HG03558 (cell line): ENCODE results near the gene ATXN7.

Experiments
- ATAC-seq: cut with Tn5 transposase; IDR thresholded peaks from one replicate; pipeline ENCODE4 v1.9.1; 2021; ENCODE audit warnings: moderate number of reproducible peaks; ENCODE audit not compliant: unreplicated experiment; ENCODE audit errors: extremely low read depth

Gene ATXN7

GRCh38 chr3:63863150-63864007, at the start of gene ATXN7, which contains the start of gene THOC7:
Gene ATXN7, plus strand, starts transcription at chr3:63863867. Its CDS starts 48,732 bp downstream, at chr3:63912599.
Gene THOC7, minus strand, starts transcription at chr3:63863805. Its CDS starts 15 bp downstream, at chr3:63863790.
- ATAC-seq: peak; percentile 58

- ATAC-seq: no peak
Measured at GRCh38 chr3:63814237-63814636, 49.4 kb upstream of the ATXN7 start.

- ATAC-seq: no peak
Measured at GRCh38 chr3:63817225-63817624, 46.4 kb upstream of the ATXN7 start.

GRCh38 chr3:63818282-63819150, 45.2 kb upstream of the ATXN7 start:
- ATAC-seq: peak; percentile 56

- ATAC-seq: no peak
Measured at GRCh38 chr3:63819151-63819398, 44.6 kb upstream of the ATXN7 start, which contains the start of gene C3orf49. Gene C3orf49, plus strand, starts transcription at chr3:63819299. Its CDS starts 173 bp downstream, at chr3:63819472.

- ATAC-seq: no peak
Measured at GRCh38 chr3:63824309-63824708, 39.4 kb upstream of the ATXN7 start.

GRCh38 chr3:63830526-63830925, 33.1 kb upstream of the ATXN7 start:
- no peak for ATAC-seq

GRCh38 chr3:63832395-63832794, 31.3 kb upstream of the ATXN7 start:
- no peak for ATAC-seq

- ATAC-seq: no peak
Measured at GRCh38 chr3:63841704-63842103, 22.0 kb upstream of the ATXN7 start.

- no peak for ATAC-seq
Measured at GRCh38 chr3:63842127-63842526, 21.5 kb upstream of the ATXN7 start.

GRCh38 chr3:63845215-63845614, 18.5 kb upstream of the ATXN7 start:
- no peak for ATAC-seq

GRCh38 chr3:63847718-63848450, 15.8 kb upstream of the ATXN7 start:
- ATAC-seq: no peak

GRCh38 chr3:63849175-63849574, 14.5 kb upstream of the ATXN7 start:
- no peak for ATAC-seq

GRCh38 chr3:63851287-63851686, 12.4 kb upstream of the ATXN7 start:
- no peak for ATAC-seq

GRCh38 chr3:63853106-63853505, 10.6 kb upstream of the ATXN7 start:
- no peak for ATAC-seq

GRCh38 chr3:63855333-63855940, 8.2 kb upstream of the ATXN7 start:
- ATAC-seq: no peak

- ATAC-seq: no peak
Measured at GRCh38 chr3:63857311-63857710, 6.4 kb upstream of the ATXN7 start.

- ATAC-seq: no peak
Measured at GRCh38 chr3:63860776-63861175, 2.9 kb upstream of the ATXN7 start.

- no peak for ATAC-seq
Measured at GRCh38 chr3:63861306-63861705, 2.4 kb upstream of the ATXN7 start.

GRCh38 chr3:63862804-63863149, 890 bp upstream of the ATXN7 start:
- no peak for ATAC-seq
